Psoas muscle (tissue), 8 donors: ENCODE measurements around the gene TXNDC11. TPM values are rescaled to one million over a fixed set of nuclear protein-coding genes. Genes with fewer than 3 reads are reported as not detected.

Source experiments
- ATAC-seq, 4 donors: fragments of 200-7000 bp; cut with Tn5 transposase; one replicate each; pipeline ENCODE4 v1.9.1; 2020; ENCODE audit warnings: moderate library complexity in 3 of 4, mild to moderate bottlenecking in 2 of 4
- DNase-seq, 2 donors: peaks; one replicate each; pipeline ENCODE4 v3.0.0-alpha.2; 2020
- H3K27ac ChIP-seq: fragments of 200-600 bp; one replicate; pipeline ENCODE4 v1.8.0; 2022
- H3K27me3 ChIP-seq, 3 donors: fragments of 200-600 bp in 1 of 3; one replicate each; pipeline versions ENCODE4 v1.6.1 to v1.8.0; 2013 to 2022; ENCODE audit warnings: low read length in 2 of 3, mild to moderate bottlenecking in 2 of 3, moderate library complexity in 1 of 3; ENCODE audit not compliant: insufficient read depth in 3 of 3
- H3K36me3 ChIP-seq, 2 donors: fragments of 200-600 bp in 1 of 2; one replicate each; pipeline versions ENCODE4 v1.6.1 to v1.8.0; 2013 to 2022; ENCODE audit warnings: low read depth in 1 of 2, mild to moderate bottlenecking in 1 of 2, moderate library complexity in 1 of 2; ENCODE audit not compliant: insufficient read depth in 1 of 2
- H3K4me1 ChIP-seq: fragments of 200-600 bp; one replicate; pipeline ENCODE4 v1.8.0; 2022
- H3K4me3 ChIP-seq: fragments of 200-600 bp; one replicate; pipeline ENCODE4 v1.8.0; 2022; ENCODE audit warnings: mild to moderate bottlenecking
- H3K9me3 ChIP-seq: fragments of 200-600 bp; one replicate; pipeline ENCODE4 v1.8.0; 2022
- CTCF ChIP-seq: fragments of 200-600 bp; IDR thresholded peaks from one replicate; pipeline ENCODE4 v1.8.0; 2022; ENCODE audit warnings: antibody characterized with exemption
- WGBS, 3 donors: extraction: QIAGEN DNeasy Blood & Tissue Kit; methylation state at CpG; one replicate each; pipeline versions ENCODE4 v1.1.6 to v1.1.7; 2013; 5-methylcytosine and 5-hydroxymethylcytosine counted together
- intact Hi-C, 2 donors: fragments of 100-400 bp; cut with DNase I; formaldehyde crosslinking; loops; one replicate each; pipeline versions ENCODE4 v1.11.0 to v1.14.2; 2022
- polyA plus RNA-seq, 3 donors: library from polyadenylated mRNA; stranded (reverse); fragments of 200-250 nt; gene quantifications; one replicate each; pipeline ENCODE4 v1.2.3, GENCODE V29; 2013
- total RNA-seq, 4 donors: library from RNA; stranded (reverse); fragmentation: NEBNext Ultra II Directional in 2 of 4; extraction: Animal tissue kit (Norgen Biotek cat#: 25700) in 2 of 4; gene quantifications; one replicate each; pipeline versions ENCODE4 v1.2.1 to v1.2.4, GENCODE V29; 2021 to 2023
- donor health status: healthy with polysubstance abuse.
- donor health status: DM: no; HTN: no; CAD: no; lungs with moderate emphysema.
- donor health status: Bipolar disorder and iron deficiency.
- donor health status: healthy.
- donor health status: DM: yes; HTN: yes; CAD: no.
- donor health status: DM: no; HTN: no; CAD: no.
- donor health status: DM: no; HTN: no; CAD: no.
- donor health status: DM: yes; HTN: yes; CAD: no.

The TXNDC11 gene
- total and polyA plus RNA-seq, 7 donors = 21.3 to 49.1 (median 37.2) TPM

GRCh38 chr16:11747949-11748403 lies 5.3 kb upstream of the TXNDC11 start:
- H3K4me1 ChIP-seq = peaks cover 7% of the 10 kb centered on the region
- WGBS, 3 donors = 81 to 84% (median 83%) methylated on average over 7 of the region's 7 CpGs
- no peak for TF ChIP-seq CTCF
- intact Hi-C loops = loop anchor here in 1 of 2 donors (5.0 kb wide), 1 partner anchor 34 kb away; no protein-coding TSS in a partner anchor
- DNase-seq (no peak), ATAC-seq (no peak)
- H3K27me3 ChIP-seq = no peaks in the 10 kb centered on the region
- no peak overlapping the region for H3K4me3 ChIP-seq
- H3K36me3 ChIP-seq = peaks cover 7 to 54% of the 10 kb centered on the region in 2 donors
- no peaks in the 10 kb centered on the region for H3K9me3 ChIP-seq
- no peak overlapping the region for H3K27ac ChIP-seq

GRCh38 chr16:11744075-11744470 lies 1.4 kb upstream of the TXNDC11 start:
- ATAC-seq = no peak
- no peaks in the 10 kb centered on the region for H3K9me3 ChIP-seq
- no peak for DNase-seq
- peaks cover 0 to 15% of the 10 kb centered on the region in 2 donors for H3K36me3 ChIP-seq
- 82 to 89% (median 86%) methylated on average over 5 of the region's 5 CpGs for WGBS, 3 donors
- peaks cover 23% of the 10 kb centered on the region for H3K4me1 ChIP-seq
- H3K4me3 ChIP-seq = no peak overlapping the region
- TF ChIP-seq CTCF = no peak
- H3K27ac ChIP-seq = peak overlapping the region; percentile 99
- no peaks in the 10 kb centered on the region for H3K27me3 ChIP-seq
- intact Hi-C loops = no loop called here

GRCh38 chr16:11743308-11744074 lies 834 bp upstream of the TXNDC11 start:
- no peak for TF ChIP-seq CTCF
- H3K27me3 ChIP-seq = no peaks in the 10 kb centered on the region
- 38 to 41% (median 40%) methylated on average over 21 of the region's 21 CpGs for WGBS, 3 donors
- intact Hi-C loops = no loop called here
- peak; percentile 5 to 40 (median 26) for ATAC-seq
- peak; percentile 50 to 65 for DNase-seq
- peaks cover 0 to 9% of the 10 kb centered on the region in 2 donors for H3K36me3 ChIP-seq
- peak overlapping the region; percentile 99 for H3K27ac ChIP-seq
- H3K9me3 ChIP-seq = no peaks in the 10 kb centered on the region
- peaks cover 29% of the 10 kb centered on the region for H3K4me1 ChIP-seq
- peak overlapping the region; percentile 88 for H3K4me3 ChIP-seq

GRCh38 chr16:11742093-11742535 lies 543 bp downstream of the TXNDC11 start:
- TF ChIP-seq CTCF = no peak
- Histone ChIP-seq H3K27me3 (no peaks in the 10 kb centered on the region), H3K9me3 (no peaks in the 10 kb centered on the region), H3K36me3 (peaks cover 0 to 13% of the 10 kb centered on the region in 2 donors), H3K4me1 (peaks cover 43% of the 10 kb centered on the region), H3K4me3 (peak overlapping the region; percentile 88), H3K27ac (peak overlapping the region; percentile 99)
- ATAC-seq = peak; percentile 27 to 33 (median 30)
- 0 to 1% (median 1%) methylated on average over 29 to 37 of the region's 37 CpGs for WGBS, 3 donors
- DNase-seq = peak; percentile 61 to 80
- intact Hi-C loops = no loop called here
